ENCODE measurements around the gene ITPKA. TPM values are rescaled to one million over a fixed set of nuclear protein-coding genes. Genes with fewer than 3 reads are reported as not detected.

The ITPKA gene
- total and polyA plus RNA-seq, 2 of the 13 experiments (the other 11 are each of a cell fraction or from before 2014, with no cell fraction given): 13.2 to 41.3 TPM

GRCh38 chr15:41493205-41493901, at the start of gene ITPKA (continued):
- peak; percentile 99 for TF ChIP-seq ZBTB46 (CRISPR knock-in tag; IDR thresholded peaks at IDR 0.05; ENCODE audit: borderline replicate concordance)
- no peak for TF ChIP-seq TEAD3 (CRISPR knock-in tag; optimal IDR thresholded peaks at IDR 0.05; ENCODE audit: borderline replicate concordance)
- no peak; the same call in 1 of the 2 replicates for TF ChIP-seq ARHGAP35 (CRISPR knock-in tag; IDR thresholded peaks at IDR 0.05; ENCODE audit: borderline replicate concordance)
- no peak for TF ChIP-seq ZNF552 (CRISPR knock-in tag; IDR thresholded peaks at IDR 0.05; ENCODE audit: borderline replicate concordance)
- no peak for TF ChIP-seq SYNCRIP (IDR thresholded peaks at IDR 0.05; ENCODE audit: insufficient read depth, low read depth, low read length)
- no peak for TF ChIP-seq SRSF9 (IDR thresholded peaks at IDR 0.05; ENCODE audit: borderline replicate concordance, insufficient read depth, low read depth, low read length, poor library complexity, severe bottlenecking)
- TF ChIP-seq TOPORS (CRISPR knock-in tag; IDR thresholded peaks at IDR 0.05): no peak
- TF ChIP-seq SOX5 (CRISPR knock-in tag; IDR thresholded peaks at IDR 0.05; ENCODE audit: borderline replicate concordance): peak; percentile 26; the same call in 1 of the 2 replicates
- 0 out of 2 replicates have a peak, but pooled peaks have one; percentile 30 for TF ChIP-seq RARA (CRISPR knock-in tag; IDR thresholded peaks at IDR 0.05)
- TF ChIP-seq ZNF563 (CRISPR knock-in tag; IDR thresholded peaks at IDR 0.05): no peak; the same call in none of the 2 replicates
- TF ChIP-seq ZNF224 (CRISPR knock-in tag; IDR thresholded peaks at IDR 0.05): 0 out of 2 replicates have a peak, but pooled peaks have one; percentile 62
- no peak for TF ChIP-seq DPF2 (CRISPR knock-in tag; IDR thresholded peaks at IDR 0.05; ENCODE audit: borderline replicate concordance, low read depth)
- no peak for TF ChIP-seq REXO4 (CRISPR knock-in tag; IDR thresholded peaks at IDR 0.05; ENCODE audit: borderline replicate concordance)
- no peak for TF ChIP-seq ZKSCAN1 (IDR thresholded peaks at IDR 0.05; ENCODE audit: low read length)
- no peak for TF ChIP-seq HOXA9 (CRISPR knock-in tag; IDR thresholded peaks at IDR 0.05; ENCODE audit: borderline replicate concordance)
- no peak for TF ChIP-seq KMT2B (CRISPR knock-in tag; IDR thresholded peaks at IDR 0.05)
- TF ChIP-seq ZNF260 (CRISPR knock-in tag; IDR thresholded peaks at IDR 0.05; ENCODE audit: borderline replicate concordance, low read depth): no peak
- TF ChIP-seq GATAD2A (CRISPR knock-in tag; IDR thresholded peaks at IDR 0.05): peak; percentile 54
- TF ChIP-seq TERF1 (CRISPR knock-in tag; IDR thresholded peaks at IDR 0.05): no peak
- no peak for TF ChIP-seq BRCA1 (CRISPR knock-in tag; IDR thresholded peaks at IDR 0.05)
- no peak for TF ChIP-seq ZNF780A (CRISPR knock-in tag; IDR thresholded peaks at IDR 0.05)
